Breast epithelium (tissue), 3 donors: ENCODE measurements around the gene PROSER3.

Experiments used
- CTCF ChIP-seq, 3 donors: fragments of 450-650 bp; IDR thresholded peaks; one replicate each; pipeline ENCODE4 v1.5.1; 2016 to 2017; ENCODE audit warnings: antibody characterized with exemption in 3 of 3, mild to moderate bottlenecking in 3 of 3, moderate library complexity in 3 of 3
- POLR2A ChIP-seq: fragments of 450-650 bp; IDR thresholded peaks from one replicate; pipeline ENCODE4 v1.6.1; 2016; ENCODE audit warnings: antibody characterized with exemption, mild to moderate bottlenecking, moderate library complexity
- POLR2AphosphoS5 ChIP-seq, 3 donors: sonication (generic); formaldehyde crosslinking; IDR thresholded peaks; one replicate each; pipeline ENCODE4 v1.6.1; 2017; ENCODE audit warnings: antibody characterized with exemption in 3 of 3

GRCh38 chr19:35751839-35752745, 5.9 kb upstream of the PROSER3 start:
- no peak for TF ChIP-seq POLR2AphosphoS5 (IDR thresholded peaks at IDR 0.05)
- no peak for TF ChIP-seq POLR2A
- no peak for TF ChIP-seq CTCF (IDR thresholded peaks at IDR 0.05)
